GM18909 (cell line): ENCODE results near the gene ZNF48.
A peak's percentile ranks its signal among the peaks of the same experiment; 100 is the strongest.

Source experiments
- ATAC-seq: cut with Tn5 transposase; IDR thresholded peaks from one replicate; pipeline ENCODE4 v1.9.1; 2021; ENCODE audit warnings: mild to moderate bottlenecking; ENCODE audit not compliant: unreplicated experiment, poor library complexity

The ZNF48 gene

GRCh38 chr16:30434852-30435251 is 39.6 kb downstream of the ZNF48 start:
- no peak for ATAC-seq

DNA sequence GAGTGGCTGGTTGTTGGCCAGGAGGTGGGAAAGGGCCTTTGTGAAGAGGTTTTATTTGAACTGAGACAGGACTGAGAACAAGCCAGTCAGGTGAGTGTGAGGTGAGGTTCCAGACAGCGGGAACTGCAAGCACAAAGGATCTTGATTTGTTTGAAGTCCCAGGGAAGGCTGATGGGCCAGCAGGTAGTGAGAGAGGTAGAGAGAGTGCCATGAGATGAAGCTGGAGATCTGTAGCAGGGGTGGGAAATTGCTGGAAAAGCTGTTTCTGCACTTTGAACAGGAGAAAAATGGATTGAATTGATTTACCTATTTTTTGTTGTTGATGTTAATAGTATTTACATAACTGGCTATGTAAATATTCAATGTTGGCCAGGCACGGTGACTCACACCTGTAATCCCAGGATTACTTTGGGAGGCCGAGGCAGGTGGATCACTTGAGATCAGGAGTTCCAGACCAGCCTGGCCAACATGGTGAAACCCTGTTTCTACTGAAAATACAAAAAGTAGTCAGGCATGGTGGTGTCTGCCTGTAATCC is 42.4 kb downstream of the ZNF48 start:
- no peak for ATAC-seq

- no peak for ATAC-seq
Observed at GRCh38 chr16:30438835-30439234, 43.6 kb downstream of the ZNF48 start.

DNA sequence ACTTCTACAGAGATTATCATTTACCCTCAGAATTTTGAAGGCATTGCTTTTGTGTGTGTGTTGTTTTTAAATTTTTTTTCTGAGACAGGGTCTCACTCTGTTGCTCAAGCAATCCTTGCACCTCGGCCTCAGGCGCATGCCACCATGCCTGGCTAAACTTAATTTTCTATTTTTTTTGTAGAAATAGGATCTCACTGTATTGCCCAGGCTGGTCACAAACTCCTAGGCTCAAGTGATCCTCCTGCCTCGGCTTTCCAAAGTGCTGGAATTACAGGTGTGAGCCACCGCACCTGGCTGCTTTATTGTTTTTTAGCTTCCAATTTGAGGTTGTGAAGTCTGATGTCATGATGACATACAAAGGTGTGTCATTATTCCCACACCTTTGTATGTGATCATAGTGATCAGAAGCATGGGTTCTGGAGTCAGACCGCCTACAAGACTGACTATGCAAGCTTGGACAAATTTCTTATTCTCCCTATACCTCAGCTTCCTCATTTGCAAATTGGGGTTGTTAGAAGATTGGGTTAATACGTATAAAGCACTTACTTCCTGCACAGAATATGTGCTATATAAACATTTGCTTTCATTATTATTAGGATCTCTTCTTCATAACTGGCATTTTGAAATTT is 44.6 kb downstream of the ZNF48 start:
- no peak for ATAC-seq

DNA sequence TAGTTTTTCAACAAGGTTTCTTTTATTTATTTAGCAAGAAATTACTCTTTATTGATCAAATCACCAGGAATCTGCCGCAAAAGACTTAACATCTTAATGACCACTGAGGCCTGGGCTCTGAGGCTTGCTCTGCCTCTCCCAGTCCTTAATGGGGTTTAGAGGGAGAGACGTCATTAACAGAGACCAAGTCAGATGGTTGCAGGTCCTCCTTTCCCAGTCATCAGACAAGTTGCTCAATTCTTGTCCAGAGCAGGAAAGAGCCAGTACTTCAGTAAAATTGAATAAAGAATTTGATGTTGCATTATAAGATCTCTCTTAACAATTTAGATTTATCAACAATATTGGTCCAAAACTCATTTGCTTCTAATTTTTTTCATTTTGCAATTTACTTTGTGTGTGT is 48.4 kb downstream of the ZNF48 start:
- no peak for ATAC-seq

GRCh38 chr16:30444231-30445148 is 49.3 kb downstream of the ZNF48 start:
- no peak for ATAC-seq

- peak; percentile 18 for ATAC-seq
Observed at GRCh38 chr16:30445149-30445407, 49.9 kb downstream of the ZNF48 start.

DNA sequence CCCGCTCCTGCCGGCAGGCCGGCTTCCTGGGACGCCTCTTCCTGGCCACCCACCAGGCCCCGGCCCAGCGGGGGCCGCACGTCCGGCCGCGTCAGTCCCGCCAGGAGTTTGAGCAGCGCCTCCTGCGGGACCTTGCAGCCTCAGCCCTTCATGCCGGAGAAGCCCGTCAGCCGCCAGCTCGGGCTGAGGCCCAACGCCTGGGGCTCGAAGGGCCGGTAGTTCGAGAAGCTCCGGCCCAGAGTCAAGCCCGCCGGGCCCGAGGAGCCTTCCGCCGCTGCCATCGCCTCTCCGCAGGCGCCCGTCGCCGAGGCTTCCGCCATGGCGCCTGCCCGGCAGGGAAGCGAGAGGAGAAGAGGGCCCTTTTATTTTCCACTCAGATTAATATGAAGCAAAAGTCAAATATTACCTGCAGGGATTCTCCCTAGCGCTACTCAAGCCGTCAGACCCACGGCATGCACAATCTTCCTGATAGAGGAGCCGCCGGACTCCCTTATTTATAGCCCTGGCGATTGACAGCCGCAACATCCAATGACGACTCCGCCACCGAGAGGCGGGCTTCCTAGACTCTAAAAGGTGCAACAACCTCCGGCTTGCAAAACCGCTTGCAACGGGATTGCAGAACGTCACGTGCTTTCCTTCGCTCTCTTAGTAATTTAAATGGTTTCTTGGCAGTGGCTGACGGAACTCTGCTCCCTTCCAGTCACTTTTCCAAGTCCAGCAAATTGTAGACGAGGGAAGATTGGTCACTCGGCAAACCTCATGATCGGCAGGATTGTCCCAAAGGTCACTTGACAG is 50.4 kb downstream of the ZNF48 start, which contains the start of gene SEPHS2:
TSS of gene SEPHS2 (minus strand) at position 467 of the 795 bp plus-strand sequence. CDS start at position 320, 147 bp downstream.
- ATAC-seq: peak; percentile 81

GRCh38 chr16:30446203-30446595 is 51.0 kb downstream of the ZNF48 start:
- no peak for ATAC-seq

- ATAC-seq: no peak
Observed at GRCh38 chr16:30447512-30448226, 52.4 kb downstream of the ZNF48 start.

GRCh38 chr16:30449116-30449435 is 53.9 kb downstream of the ZNF48 start:
- ATAC-seq: no peak
